Activated CD4-positive, alpha-beta memory T cell treated with anti-CD3 and anti-CD28 coated beads for 36 hours (primary cell): ENCODE measurements around the gene PRRC2B. TPM values are rescaled to one million over a fixed set of nuclear protein-coding genes. Genes with fewer than 3 reads are reported as not detected.
"Not testable (repeated sequence)": the region's sequence is repeated elsewhere in the genome, so short reads cannot be mapped to it uniquely, and the experiment has no call there.

Experiments used
- CTCF ChIA-PET: fragments of 350-600 bp; sonication (Branson Sonifier 250); formaldehyde crosslinking; loops from one replicate; lab custom pipeline; 2021; ENCODE audit warnings: antibody characterized with exemption, inconsistent platforms; lab: Charles Lee
- POLR2A ChIA-PET: fragments of 350-600 bp; sonication (Branson Sonifier 250); formaldehyde crosslinking; loops from one replicate; lab custom pipeline; 2021; ENCODE audit warnings: antibody characterized with exemption; lab: Charles Lee
- DNase-seq: peaks from one replicate; pipeline ENCODE4 v3.0.0-alpha.2; 2020
- H3K27ac Mint-ChIP-seq: one replicate; pipeline ENCODE4 v1.8.0; 2021; ENCODE audit warnings: mixed read lengths
- H3K27me3 Mint-ChIP-seq: one replicate; pipeline ENCODE4 v1.8.0; 2021; ENCODE audit warnings: mixed read lengths
- H3K36me3 Mint-ChIP-seq: one replicate; pipeline ENCODE4 v1.8.0; 2021; ENCODE audit warnings: mixed read lengths
- H3K4me1 Mint-ChIP-seq: one replicate; pipeline ENCODE4 v1.8.0; 2021; ENCODE audit warnings: low read depth, mixed read lengths
- H3K4me3 Mint-ChIP-seq: one replicate; pipeline ENCODE4 v1.8.0; 2021; ENCODE audit warnings: mild to moderate bottlenecking, mixed read lengths
- H3K9me3 Mint-ChIP-seq: one replicate; pipeline ENCODE4 v1.8.0; 2021; ENCODE audit warnings: mixed read lengths
- intact Hi-C: fragments of 100-400 bp; cut with micrococcal nuclease; formaldehyde crosslinking; loops from one replicate; pipeline ENCODE4 v1.15.1; 2023
- total RNA-seq, 2 experiments: library from RNA; stranded (reverse); gene quantifications; one replicate each; pipeline ENCODE4 v1.2.3, GENCODE V29; 2021

Gene PRRC2B
- total RNA-seq, 2 experiments from 2014 or later: 127 to 135 TPM

GRCh38 chr9:131543141-131543540, 149.3 kb downstream of the PRRC2B start:
- POLR2A ChIA-PET: no interaction called here
- Mint-ChIP-seq H3K36me3 (peaks cover 10% of the 10 kb centered on the region), H3K27me3 (peaks cover 23% of the 10 kb centered on the region), H3K4me1 (peaks cover 24% of the 10 kb centered on the region), H3K9me3 (peaks cover 24% of the 10 kb centered on the region), H3K4me3 (no peak overlapping the region), H3K27ac (no peak overlapping the region)
- DNase-seq: no peak
- intact Hi-C loops: no loop called here
- CTCF ChIA-PET: no interaction called here

- POLR2A ChIA-PET: no interaction called here
Observed at GRCh38 chr9:131545003-131545785, 151.3 kb downstream of the PRRC2B start, which contains the start of gene PRRT1B. TSS of gene PRRT1B (plus strand) at chr9:131545523. CDS start at chr9:131545616, 93 bp downstream.

GRCh38 chr9:131545786-131546335, 152.0 kb downstream of the PRRC2B start:
- peaks cover 24% of the 10 kb centered on the region for H3K9me3 Mint-ChIP-seq
- DNase-seq: no peak
- H3K27me3 Mint-ChIP-seq: peaks cover 42% of the 10 kb centered on the region
- POLR2A ChIA-PET: interaction anchor here (1.0 kb wide), 1 partner anchor 19 kb away, joined by 4 read pairs; no protein-coding TSS in a partner anchor
- peaks cover 10% of the 10 kb centered on the region for H3K36me3 Mint-ChIP-seq
- no peak overlapping the region for H3K4me3 Mint-ChIP-seq
- H3K27ac Mint-ChIP-seq: no peak overlapping the region
- H3K4me1 Mint-ChIP-seq: peaks cover 13% of the 10 kb centered on the region
- intact Hi-C loops: no loop called here
- CTCF ChIA-PET: no interaction called here

More at GRCh38 chr9:131545003-131545785, 151.3 kb downstream of the PRRC2B start, which contains the start of gene PRRT1B:
- no peak within 1 kb of the TSS for H3K4me3 Mint-ChIP-seq
- H3K4me1 Mint-ChIP-seq: peaks cover 16% of the 10 kb centered on the region
- H3K36me3 Mint-ChIP-seq: peaks cover 10% of the 10 kb centered on the region
- DNase-seq: no peak
- CTCF ChIA-PET: interaction anchor here (0.7 kb wide), 1 partner anchor 15 kb away, joined by 3 read pairs; no protein-coding TSS in a partner anchor
- peaks cover 24% of the 10 kb centered on the region for H3K9me3 Mint-ChIP-seq
- peaks cover 42% of the 10 kb centered on the region for H3K27me3 Mint-ChIP-seq
- no peak within 1 kb of the TSS for H3K27ac Mint-ChIP-seq
- intact Hi-C loops: no loop called here

- Mint-ChIP-seq H3K27ac (no peak overlapping the region), H3K9me3 (peaks cover 24% of the 10 kb centered on the region), H3K4me1 (peaks cover 13% of the 10 kb centered on the region), H3K4me3 (peak overlapping the region; percentile 53), H3K36me3 (peaks cover 10% of the 10 kb centered on the region), H3K27me3 (peaks cover 43% of the 10 kb centered on the region)
- CTCF ChIA-PET: interaction anchor here (0.8 to 1.1 kb wide), 2 partner anchors 46 to 211 kb away, joined by 3 read pairs; no protein-coding TSS in a partner anchor
- intact Hi-C loops: no loop called here
- DNase-seq: peak; percentile 46
- POLR2A ChIA-PET: interaction anchor here (1.0 kb wide), 1 partner anchor 18 kb away, joined by 4 read pairs; no protein-coding TSS in a partner anchor
Observed at GRCh38 chr9:131546336-131547084, 152.6 kb downstream of the PRRC2B start.

DNA sequence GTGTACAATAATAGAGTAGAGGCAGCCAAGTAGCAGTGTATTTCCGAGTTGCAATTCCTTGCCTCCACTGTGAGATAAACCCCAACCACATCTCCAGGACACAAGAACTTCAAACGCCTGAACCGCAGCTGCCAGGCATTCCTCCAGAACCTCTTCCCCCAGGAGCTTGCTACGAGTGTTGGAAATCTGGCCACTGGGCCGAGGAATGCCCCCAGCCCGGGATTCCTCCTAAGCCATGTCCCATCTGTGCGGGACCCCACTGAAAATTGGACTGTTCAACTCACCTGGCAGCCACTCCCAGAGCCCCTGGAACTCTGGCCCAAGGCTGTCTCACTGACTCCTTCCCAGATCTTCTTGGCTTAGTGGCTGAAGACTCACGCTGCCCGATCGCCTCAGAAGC, 155.3 kb downstream of the PRRC2B start:
- H3K36me3 Mint-ChIP-seq, H3K4me3 Mint-ChIP-seq, intact Hi-C loops: not testable (repeated sequence)

More for the DNA sequence above, 155.3 kb downstream of the PRRC2B start:
- H3K4me1 Mint-ChIP-seq: peaks cover 13% of the 10 kb centered on the region
- H3K9me3 Mint-ChIP-seq, CTCF ChIA-PET, DNase-seq, POLR2A ChIA-PET, H3K27ac Mint-ChIP-seq: not testable (repeated sequence)
- H3K27me3 Mint-ChIP-seq: peaks cover 52% of the 10 kb centered on the region

Other genes with a start within 250 kb of the PRRC2B start
- 10 to 100 TPM; 34.0 to 36.2 TPM for gene FAM78A, start 117.6 kb upstream of the PRRC2B start, total RNA-seq
- not detected for gene PLPP7, start 104.4 kb upstream of the PRRC2B start, total RNA-seq
- gene POMT1, start 108.8 kb downstream of the PRRC2B start, total RNA-seq: 10 to 100 TPM; 42.8 to 43.2 TPM
- gene UCK1, start 137.2 kb downstream of the PRRC2B start, total RNA-seq: 10 to 100 TPM; 15.7 to 18.6 TPM
- not detected for gene PRRT1B, start 151.4 kb downstream of the PRRC2B start, total RNA-seq